GM04503 (cell line): ENCODE results near the gene HACD4.
"Not testable (repeated sequence)": the region's sequence is repeated elsewhere in the genome, so short reads cannot be mapped to it uniquely, and the experiment has no call there.

Source experiments
- DNase-seq: peaks from one replicate; pipeline ENCODE4 v3.0.0-alpha.2; 2012; ENCODE audit warnings: low read depth

HACD4 gene

GRCh38 chr9:20973246-20973947, 58.0 kb downstream of the HACD4 start:
- DNase-seq = not testable (repeated sequence)

- no peak for DNase-seq
Observed at GRCh38 chr9:20972684-20973083, 58.8 kb downstream of the HACD4 start.

GRCh38 chr9:20962536-20963225, 68.8 kb downstream of the HACD4 start:
- no peak for DNase-seq

GRCh38 chr9:20950707-20951106, 80.7 kb downstream of the HACD4 start:
- no peak for DNase-seq
